ENCODE data around the gene DGKB.
A peak's percentile ranks its signal among the peaks of the same experiment; 100 is the strongest.

Gene DGKB

DNA sequence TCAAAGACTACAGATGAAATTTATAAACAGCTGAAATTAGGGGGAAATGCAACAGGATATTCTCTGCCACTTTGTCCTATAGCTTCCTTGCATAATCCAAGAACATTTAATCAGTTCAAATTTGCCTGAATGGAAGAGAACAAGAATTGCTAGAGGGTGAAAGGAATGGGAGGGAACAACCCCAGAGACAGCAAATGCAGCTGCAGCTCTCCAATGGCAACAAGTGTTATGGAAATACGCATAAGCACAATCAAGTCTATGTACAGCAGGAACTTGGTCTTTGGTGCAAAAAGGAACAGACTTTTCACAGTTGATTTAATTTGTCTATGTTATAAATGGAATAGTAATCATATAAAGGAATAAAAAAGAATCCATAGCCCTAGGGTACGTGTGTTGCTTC, 644.1 kb downstream of the DGKB start:
- ChIA-PET CTCF (no interaction called here), POLR2A (no interaction called here)
- DNase-seq (ENCODE audit: extremely low spot score), result no peak
- TF ChIP-seq HDGF (IDR thresholded peaks at IDR 0.05; ENCODE audit: borderline replicate concordance) (no peak), BHLHE40 (IDR thresholded peaks at IDR 0.05; ENCODE audit: borderline replicate concordance) (no peak), L3MBTL2 (conservative IDR thresholded peaks at IDR 0.05) (no peak), ZNF384 (IDR thresholded peaks at IDR 0.05) (no peak), FOXM1 (IDR thresholded peaks at IDR 0.05; ENCODE audit: borderline replicate concordance) (no peak), FOXA1 (IDR thresholded peaks at IDR 0.05) (no peak), ARNT (IDR thresholded peaks at IDR 0.05) (no peak), ELF4 (IDR thresholded peaks at IDR 0.05) (no peak), FOXK2 (IDR thresholded peaks at IDR 0.05) (no peak), NFRKB (IDR thresholded peaks at IDR 0.05) (no peak), PKNOX1 (IDR thresholded peaks at IDR 0.05) (no peak), TARDBP (IDR thresholded peaks at IDR 0.05) (no peak), CTBP1 (IDR thresholded peaks at IDR 0.05; ENCODE audit: borderline replicate concordance) (no peak), SUZ12 (IDR thresholded peaks at IDR 0.05) (no peak), LEF1 (IDR thresholded peaks at IDR 0.05; ENCODE audit: borderline replicate concordance) (no peak), SP1 (IDR thresholded peaks at IDR 0.05) (no peak)

GRCh38 chr7:14252458-14252857, 650.1 kb downstream of the DGKB start:
- POLR2A ChIA-PET, result no interaction called here
- DNase-seq (ENCODE audit: extremely low spot score), result no peak
- CTCF ChIA-PET, result no interaction called here
- TF ChIP-seq FOXM1 (IDR thresholded peaks at IDR 0.05; ENCODE audit: borderline replicate concordance), result no peak
- TF ChIP-seq PKNOX1 (IDR thresholded peaks at IDR 0.05), result no peak
- no peak for TF ChIP-seq FOXA1 (IDR thresholded peaks at IDR 0.05)
- no peak for TF ChIP-seq ELF4 (IDR thresholded peaks at IDR 0.05)
- no peak for TF ChIP-seq NFRKB (IDR thresholded peaks at IDR 0.05)
- TF ChIP-seq TARDBP (IDR thresholded peaks at IDR 0.05), result no peak
- no peak for TF ChIP-seq HDGF (IDR thresholded peaks at IDR 0.05; ENCODE audit: borderline replicate concordance)
- no peak for TF ChIP-seq ARNT (IDR thresholded peaks at IDR 0.05)

DNA sequence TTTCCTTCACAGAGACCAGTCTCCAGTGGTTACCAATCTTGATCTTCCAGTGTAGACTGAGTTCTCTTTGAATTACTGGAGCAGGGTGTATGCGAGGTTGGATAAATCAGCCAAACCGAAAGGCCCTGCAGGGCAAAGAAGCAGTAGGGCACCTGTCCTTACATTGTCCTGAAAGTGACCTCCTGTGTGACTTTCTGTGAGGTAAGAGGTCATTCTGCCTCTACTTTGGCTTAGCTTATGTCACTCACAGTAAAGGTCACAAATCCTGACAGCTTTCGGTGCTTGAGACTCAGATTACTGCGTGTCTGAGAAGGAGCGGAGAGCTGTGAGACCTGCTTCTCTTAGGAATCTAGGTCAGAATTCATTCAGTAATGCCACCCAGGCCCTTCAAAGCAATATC, 660.4 kb downstream of the DGKB start:
- ChIA-PET POLR2A (no interaction called here), CTCF (no interaction called here)
- DNase-seq (ENCODE audit: extremely low spot score), result no peak
- TF ChIP-seq PKNOX1 (IDR thresholded peaks at IDR 0.05) (peak; percentile 27; the same call in 1 of the 2 replicates), ZNF384 (IDR thresholded peaks at IDR 0.05) (no peak), FOXM1 (IDR thresholded peaks at IDR 0.05; ENCODE audit: borderline replicate concordance) (no peak), BHLHE40 (IDR thresholded peaks at IDR 0.05; ENCODE audit: borderline replicate concordance) (no peak), FOXK2 (IDR thresholded peaks at IDR 0.05) (no peak), SP1 (IDR thresholded peaks at IDR 0.05) (no peak), HDGF (IDR thresholded peaks at IDR 0.05; ENCODE audit: borderline replicate concordance) (no peak), CTBP1 (IDR thresholded peaks at IDR 0.05; ENCODE audit: borderline replicate concordance) (no peak)

DNA sequence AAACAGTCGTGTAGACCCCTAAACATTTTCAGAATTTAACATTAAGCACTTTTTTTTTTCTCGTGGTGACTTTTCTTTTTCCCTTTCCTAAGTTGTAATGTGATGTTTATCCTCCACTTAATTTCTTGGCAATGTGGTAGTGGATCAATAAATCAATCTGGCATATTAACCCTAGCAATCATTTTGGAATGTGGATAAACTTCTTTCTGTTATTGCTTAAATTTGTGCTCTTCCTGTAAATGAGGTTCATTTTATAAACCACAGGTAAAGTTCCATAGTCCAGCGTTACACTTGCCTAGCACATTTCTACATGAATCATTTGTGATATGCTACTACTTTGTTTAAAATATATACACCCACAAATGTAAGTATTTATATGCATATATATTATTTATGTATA, 665.7 kb downstream of the DGKB start:
- ChIA-PET POLR2A (no interaction called here), CTCF (no interaction called here)
- DNase-seq (ENCODE audit: extremely low spot score), result no peak
- TF ChIP-seq BHLHE40 (IDR thresholded peaks at IDR 0.05; ENCODE audit: borderline replicate concordance), result no peak
- TF ChIP-seq LEF1 (IDR thresholded peaks at IDR 0.05; ENCODE audit: borderline replicate concordance), result no peak
- no peak for TF ChIP-seq ELF4 (IDR thresholded peaks at IDR 0.05)
- TF ChIP-seq ARNT (IDR thresholded peaks at IDR 0.05), result no peak
- TF ChIP-seq FOXK2 (IDR thresholded peaks at IDR 0.05), result no peak
- TF ChIP-seq TARDBP (IDR thresholded peaks at IDR 0.05), result no peak
- TF ChIP-seq NFRKB (IDR thresholded peaks at IDR 0.05), result no peak
- no peak for TF ChIP-seq SUZ12 (IDR thresholded peaks at IDR 0.05)
- TF ChIP-seq FOXA1 (IDR thresholded peaks at IDR 0.05), result no peak
- TF ChIP-seq SP1 (IDR thresholded peaks at IDR 0.05), result no peak
- TF ChIP-seq CTBP1 (IDR thresholded peaks at IDR 0.05; ENCODE audit: borderline replicate concordance), result no peak
- no peak; the same call in 1 of the 2 replicates for TF ChIP-seq PKNOX1 (IDR thresholded peaks at IDR 0.05)
- no peak for TF ChIP-seq FOXM1 (IDR thresholded peaks at IDR 0.05; ENCODE audit: borderline replicate concordance)
- TF ChIP-seq HDGF (IDR thresholded peaks at IDR 0.05; ENCODE audit: borderline replicate concordance), result no peak
- TF ChIP-seq ZNF384 (IDR thresholded peaks at IDR 0.05), result no peak
- TF ChIP-seq L3MBTL2 (conservative IDR thresholded peaks at IDR 0.05), result no peak

DNA sequence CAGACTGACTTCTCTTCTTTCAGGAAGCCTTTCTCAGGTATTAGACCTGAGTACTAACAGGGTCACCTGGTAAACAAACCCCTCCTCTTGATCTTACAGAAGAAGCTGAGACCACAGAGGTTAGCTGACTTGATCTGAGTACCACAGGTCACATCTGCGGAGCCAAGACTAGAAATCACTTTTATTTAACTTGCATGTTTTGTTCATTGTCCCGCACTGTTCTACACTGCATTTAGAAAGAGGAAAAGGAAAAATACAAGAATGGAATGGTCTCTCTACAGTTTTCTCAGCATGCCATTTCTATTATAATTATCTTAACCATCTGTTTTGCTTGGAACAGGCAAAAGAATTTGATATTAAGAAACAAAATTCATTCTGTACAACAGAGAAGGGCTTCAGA, 667.5 kb downstream of the DGKB start:
- no peak for TF ChIP-seq NFRKB (IDR thresholded peaks at IDR 0.05)
- TF ChIP-seq ZNF384 (IDR thresholded peaks at IDR 0.05), result no peak
- no peak for TF ChIP-seq ARNT (IDR thresholded peaks at IDR 0.05)
- no peak for TF ChIP-seq CTBP1 (IDR thresholded peaks at IDR 0.05; ENCODE audit: borderline replicate concordance)
- no peak for TF ChIP-seq FOXA1 (IDR thresholded peaks at IDR 0.05)
- TF ChIP-seq FOXM1 (IDR thresholded peaks at IDR 0.05; ENCODE audit: borderline replicate concordance), result no peak
- TF ChIP-seq LEF1 (IDR thresholded peaks at IDR 0.05; ENCODE audit: borderline replicate concordance), result no peak
- TF ChIP-seq SUZ12 (IDR thresholded peaks at IDR 0.05), result no peak
- no peak for TF ChIP-seq L3MBTL2 (conservative IDR thresholded peaks at IDR 0.05)
- no peak for TF ChIP-seq FOXK2 (IDR thresholded peaks at IDR 0.05)
- POLR2A ChIA-PET, result no interaction called here
- DNase-seq (ENCODE audit: extremely low spot score), result no peak
- CTCF ChIA-PET, result no interaction called here

DNA sequence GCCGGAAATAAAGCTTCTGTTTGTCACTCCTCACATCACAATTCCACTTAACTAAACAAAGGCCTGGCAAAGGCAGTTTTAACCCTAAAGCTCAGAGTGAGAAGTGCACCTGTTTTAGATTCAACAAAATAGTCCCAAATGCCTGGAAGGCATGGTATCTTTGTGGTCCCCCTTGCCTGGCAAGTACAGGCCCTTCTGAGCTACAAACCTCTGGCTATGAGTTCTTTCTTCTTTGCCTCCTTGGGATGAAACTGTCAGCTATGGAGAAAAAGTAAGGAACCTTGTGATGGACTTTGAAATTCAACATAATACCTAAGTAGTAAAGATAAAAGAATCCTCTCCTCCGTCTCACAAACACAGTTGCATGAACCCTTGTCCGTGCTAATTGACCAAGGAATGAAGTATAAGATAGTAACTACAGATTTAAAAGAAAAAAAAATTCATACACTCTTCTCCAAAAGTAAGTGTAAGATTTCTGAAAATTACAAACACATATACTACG, 668.6 kb downstream of the DGKB start:
- DNase-seq (ENCODE audit: extremely low spot score), result no peak
- ChIA-PET CTCF (no interaction called here), POLR2A (no interaction called here)
- TF ChIP-seq NFRKB (IDR thresholded peaks at IDR 0.05) (no peak), FOXK2 (IDR thresholded peaks at IDR 0.05) (no peak), HDGF (IDR thresholded peaks at IDR 0.05; ENCODE audit: borderline replicate concordance) (no peak), LEF1 (IDR thresholded peaks at IDR 0.05; ENCODE audit: borderline replicate concordance) (no peak)

Data from HEK293T (cell line).